Fibroblast of upper back skin (primary cell): ENCODE measurements around the gene ZFYVE28.
A peak's percentile ranks its signal among the peaks of the same experiment; 100 is the strongest.

Source experiments
- DNase-seq: peaks from one replicate; pipeline ENCODE4 v3.0.0-alpha.2; 2013

The ZFYVE28 gene

GRCh38 chr4:2267320-2267811 is 151.1 kb downstream of the ZFYVE28 start:
- no peak for DNase-seq

GRCh38 chr4:2266821-2267220 is 151.6 kb downstream of the ZFYVE28 start:
- no peak for DNase-seq

GRCh38 chr4:2266181-2266580 is 152.3 kb downstream of the ZFYVE28 start:
- no peak for DNase-seq

- no peak for DNase-seq
Observed at GRCh38 chr4:2265113-2266110, 153.0 kb downstream of the ZFYVE28 start.

- no peak for DNase-seq
Observed at GRCh38 chr4:2264481-2265041, 153.9 kb downstream of the ZFYVE28 start.

GRCh38 chr4:2263926-2264321 is 154.5 kb downstream of the ZFYVE28 start:
- DNase-seq = no peak

- DNase-seq = no peak
Observed at GRCh38 chr4:2262944-2263250, 155.5 kb downstream of the ZFYVE28 start.

GRCh38 chr4:2262145-2262943 is 156.1 kb downstream of the ZFYVE28 start:
- peak; percentile 100 for DNase-seq

- DNase-seq = no peak
Observed at GRCh38 chr4:2261853-2262144, 156.6 kb downstream of the ZFYVE28 start, which contains the start of gene MXD4. TSS of gene MXD4 (minus strand) at chr4:2262109. CDS start at chr4:2261980, 129 bp downstream.

GRCh38 chr4:2261110-2261852 is 157.2 kb downstream of the ZFYVE28 start:
- peak; percentile 45 for DNase-seq

GRCh38 chr4:2260344-2261109 is 157.9 kb downstream of the ZFYVE28 start:
- no peak for DNase-seq

GRCh38 chr4:2259541-2260343 is 158.7 kb downstream of the ZFYVE28 start:
- DNase-seq = no peak

- no peak for DNase-seq
Observed at GRCh38 chr4:2259036-2259540, 159.4 kb downstream of the ZFYVE28 start.

- no peak for DNase-seq
Observed at GRCh38 chr4:2258091-2259035, 160.1 kb downstream of the ZFYVE28 start.

- DNase-seq = no peak
Observed at GRCh38 chr4:2257361-2258081, 160.9 kb downstream of the ZFYVE28 start.

- no peak for DNase-seq
Observed at GRCh38 chr4:2256781-2257191, 161.7 kb downstream of the ZFYVE28 start.

- DNase-seq = no peak
Observed at GRCh38 chr4:2256156-2256731, 162.2 kb downstream of the ZFYVE28 start.

- no peak for DNase-seq
Observed at GRCh38 chr4:2255501-2256155, 162.8 kb downstream of the ZFYVE28 start.
